B cell (primary cell): ENCODE results near the gene CEP120. TPM values are rescaled to one million over a fixed set of nuclear protein-coding genes. Genes with fewer than 3 reads are reported as not detected.

ENCODE experiments used
- ATAC-seq: fragments of 200-7000 bp; cut with Tn5 transposase; one replicate; pipeline ENCODE4 v1.10.0; 2021; ENCODE audit warnings: low read depth, mild to moderate bottlenecking, moderate number of reproducible peaks, moderate library complexity
- CTCF ChIA-PET: fragments of 350-600 bp; sonication (Branson Sonifier 250); formaldehyde crosslinking; loops from one replicate; lab custom pipeline; 2021; ENCODE audit warnings: antibody characterized with exemption, inconsistent platforms; lab: Charles Lee
- POLR2A ChIA-PET: fragments of 350-600 bp; sonication (Branson Sonifier 250); formaldehyde crosslinking; loops from one replicate; lab custom pipeline; 2021; ENCODE audit warnings: antibody characterized with exemption; lab: Charles Lee
- DNase-seq: peaks from one replicate; pipeline ENCODE4 v3.0.0; 2013
- H2AFZ ChIP-seq: 2 replicates; pipeline ENCODE4 v1.6.1; 2012; ENCODE audit warnings: mild to moderate bottlenecking, low read depth, low read length; ENCODE audit not compliant: insufficient read depth, poor library complexity, severe bottlenecking
- H3K27ac ChIP-seq, 2 donors: 1 replicate in 1 of 2; 2 replicates in 1 of 2; pipeline ENCODE4 v1.5.1; 2012 to 2013; ENCODE audit warnings: low read length in 2 of 2, mild to moderate bottlenecking in 2 of 2, moderate library complexity in 1 of 2
- H3K27me3 ChIP-seq, 4 experiments: fragments of 200-600 bp in 1 of 4; sonication (generic) in 1 of 4; replicated peaks in 1 of 4; 1 replicate in 2 of 4; 2 replicates in 2 of 4; pipeline versions ENCODE4 v1.6.1 to v1.7.0; 2013 to 2016; ENCODE audit warnings: low read length in 3 of 4, mild to moderate bottlenecking in 2 of 4, mixed read lengths in 1 of 4, moderate library complexity in 1 of 4; ENCODE audit not compliant: insufficient read depth in 4 of 4, control insufficient read depth in 3 of 4; ENCODE audit errors: control extremely low read depth in 1 of 4
- H3K36me3 ChIP-seq, 2 experiments: replicated peaks in 1 of 2; 1 replicate in 1 of 2; 2 replicates in 1 of 2; pipeline versions ENCODE4 v1.6.1 to v1.7.1; 2013; ENCODE audit warnings: low read length in 1 of 2; ENCODE audit not compliant: insufficient read depth in 2 of 2, control insufficient read depth in 1 of 2; ENCODE audit errors: control extremely low read depth in 1 of 2, extremely low read depth in 1 of 2
- H3K4me1 ChIP-seq, 2 donors: fragments of 200-600 bp in 1 of 2; sonication (generic) in 1 of 2; 1 replicate in 1 of 2; 2 replicates in 1 of 2; pipeline versions ENCODE4 v1.5.1 to v1.6.1; 2013 to 2017; ENCODE audit warnings: low read length in 2 of 2; ENCODE audit not compliant: control insufficient read depth in 2 of 2, insufficient read depth in 2 of 2
- H3K4me2 ChIP-seq: replicated peaks from 2 replicates; pipeline ENCODE3; 2012; ENCODE audit warnings: mild to moderate bottlenecking, low read depth, low read length; ENCODE audit not compliant: poor library complexity, severe bottlenecking
- H3K4me3 ChIP-seq, 5 experiments: fragments of 200-600 bp in 1 of 5; sonication (generic) in 1 of 5; 1 replicate in 3 of 5; 2 replicates in 2 of 5; pipeline versions ENCODE4 v1.5.1 to v1.7.0; 2011 to 2016; ENCODE audit warnings: low read length in 4 of 5, mild to moderate bottlenecking in 4 of 5, low read depth in 2 of 5, control low read depth in 1 of 5, moderate library complexity in 1 of 5; ENCODE audit not compliant: insufficient read depth in 1 of 5; ENCODE audit errors: control extremely low read depth in 1 of 5, extremely low read depth in 1 of 5
- H3K79me2 ChIP-seq: fragments of 200-600 bp; sonication (generic); one replicate; pipeline ENCODE4 v1.6.0; 2016; ENCODE audit warnings: low read length; ENCODE audit not compliant: control insufficient read depth, insufficient read depth
- H3K9ac ChIP-seq: fragments of 200-600 bp; sonication (generic); 2 replicates; pipeline ENCODE4 v1.6.1; 2017; ENCODE audit warnings: mild to moderate bottlenecking, low read length, moderate library complexity
- H3K9me3 ChIP-seq, 3 donors: one replicate each; pipeline versions ENCODE4 v1.6.1 to v1.7.1; 2013; ENCODE audit warnings: low read length in 2 of 3; ENCODE audit not compliant: control insufficient read depth in 2 of 3, insufficient read depth in 1 of 3; ENCODE audit errors: control extremely low read depth in 1 of 3
- H4K20me1 ChIP-seq: 2 replicates; pipeline ENCODE4 v1.6.0; 2012; ENCODE audit warnings: mild to moderate bottlenecking, low read length; ENCODE audit not compliant: insufficient read depth, control insufficient read depth, poor library complexity, severe bottlenecking
- H3K27ac Mint-ChIP-seq: one replicate; pipeline ENCODE4 v1.8.0; 2021; ENCODE audit warnings: mixed read lengths
- H3K27me3 Mint-ChIP-seq: one replicate; pipeline ENCODE4 v1.8.0; 2021; ENCODE audit warnings: mixed read lengths
- H3K4me1 Mint-ChIP-seq: one replicate; pipeline ENCODE4 v1.8.0; 2021; ENCODE audit warnings: mixed read lengths
- H3K4me3 Mint-ChIP-seq: one replicate; pipeline ENCODE4 v1.8.0; 2021; ENCODE audit warnings: mixed read lengths
- H3K9me3 Mint-ChIP-seq: one replicate; pipeline ENCODE4 v1.8.0; 2022; ENCODE audit warnings: mixed read lengths; ENCODE audit not compliant: insufficient read depth
- EZH2 ChIP-seq: IDR thresholded peaks from 2 replicates; pipeline ENCODE4 v1.6.1; 2012; ENCODE audit warnings: borderline replicate concordance, low read depth, mild to moderate bottlenecking, moderate library complexity, low read length; ENCODE audit not compliant: insufficient read depth, poor library complexity, severe bottlenecking
- WGBS: methylation state at CpG from one replicate; pipeline ENCODE4 v1.1.5; 2013; ENCODE audit warnings: missing lambda C conversion rate; ENCODE audit not compliant: insufficient coverage; 5-methylcytosine and 5-hydroxymethylcytosine counted together
- intact Hi-C: fragments of 100-400 bp; cut with micrococcal nuclease; formaldehyde crosslinking; loops from one replicate; pipeline ENCODE4 v1.10.0; 2022
- polyA plus RNA-seq: library from polyadenylated mRNA; depleted of rRNA; stranded (reverse); fragments of >200 nt; gene quantifications from 2 replicates; pipeline ENCODE4 v1.2.3, GENCODE V29; 2012
- total RNA-seq, 2 donors: library from RNA; stranded (reverse); fragments of 120-200 nt in 1 of 2; gene quantifications; 1 replicate in 1 of 2; 2 replicates in 1 of 2; pipeline versions ENCODE4 v1.2.3 to v1.2.4, GENCODE V29; 2013 to 2022
- TF ChIP-seq, protein P1 (sequence below): fragments of 200-600 bp; IDR thresholded peaks from one replicate; pipeline ENCODE4 v1.8.0; 2022; ENCODE audit warnings: antibody characterized with exemption, mild to moderate bottlenecking

CEP120 gene
- total and polyA plus RNA-seq, 2 donors (not counting 1 experiment from before 2014, with no cell fraction given): 15.7 to 89.7 TPM

GRCh38 chr5:123452401-123452800 is 29.2 kb upstream of the CEP120 start:
- Histone ChIP-seq H2AFZ (no peak overlapping the region), H3K27ac (no peak overlapping the region), H3K4me3 (no peak overlapping the region), H3K9me3 (no peaks in the 10 kb centered on the region), H3K9ac (no peak overlapping the region), H3K36me3 (no peaks in the 10 kb centered on the region), H3K4me2 (no peak overlapping the region), H3K4me1 (no peaks in the 10 kb centered on the region), H3K27me3 (no peaks in the 10 kb centered on the region), H4K20me1 (no peaks in the 10 kb centered on the region), H3K79me2 (no peaks in the 10 kb centered on the region)
- intact Hi-C loops: no loop called here
- DNase-seq (no peak), ATAC-seq (no peak)
- H3K4me3 Mint-ChIP-seq: no peak overlapping the region
- no peaks in the 10 kb centered on the region for H3K9me3 Mint-ChIP-seq
- no peaks in the 10 kb centered on the region for H3K27me3 Mint-ChIP-seq
- H3K4me1 Mint-ChIP-seq: peaks cover 21% of the 10 kb centered on the region
- CTCF ChIA-PET: interaction anchor here (0.6 to 1.2 kb wide), 2 partner anchors 55 to 757 kb away, joined by 3 to 6 read pairs; no protein-coding TSS in a partner anchor
- no peak overlapping the region for H3K27ac Mint-ChIP-seq
- no CpG with 5 or more reads among the region's 4 CpGs for WGBS
- POLR2A ChIA-PET: no interaction called here
- no peak for TF ChIP-seq EZH2
- TF ChIP-seq, protein P1, sequence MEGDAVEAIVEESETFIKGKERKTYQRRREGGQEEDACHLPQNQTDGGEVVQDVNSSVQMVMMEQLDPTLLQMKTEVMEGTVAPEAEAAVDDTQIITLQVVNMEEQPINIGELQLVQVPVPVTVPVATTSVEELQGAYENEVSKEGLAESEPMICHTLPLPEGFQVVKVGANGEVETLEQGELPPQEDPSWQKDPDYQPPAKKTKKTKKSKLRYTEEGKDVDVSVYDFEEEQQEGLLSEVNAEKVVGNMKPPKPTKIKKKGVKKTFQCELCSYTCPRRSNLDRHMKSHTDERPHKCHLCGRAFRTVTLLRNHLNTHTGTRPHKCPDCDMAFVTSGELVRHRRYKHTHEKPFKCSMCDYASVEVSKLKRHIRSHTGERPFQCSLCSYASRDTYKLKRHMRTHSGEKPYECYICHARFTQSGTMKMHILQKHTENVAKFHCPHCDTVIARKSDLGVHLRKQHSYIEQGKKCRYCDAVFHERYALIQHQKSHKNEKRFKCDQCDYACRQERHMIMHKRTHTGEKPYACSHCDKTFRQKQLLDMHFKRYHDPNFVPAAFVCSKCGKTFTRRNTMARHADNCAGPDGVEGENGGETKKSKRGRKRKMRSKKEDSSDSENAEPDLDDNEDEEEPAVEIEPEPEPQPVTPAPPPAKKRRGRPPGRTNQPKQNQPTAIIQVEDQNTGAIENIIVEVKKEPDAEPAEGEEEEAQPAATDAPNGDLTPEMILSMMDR: no peak

GRCh38 chr5:123451047-123451446 is 27.8 kb upstream of the CEP120 start:
- Histone ChIP-seq H3K27ac (no peak overlapping the region), H3K79me2 (no peaks in the 10 kb centered on the region), H2AFZ (no peak overlapping the region), H3K9ac (no peak overlapping the region), H3K4me2 (no peak overlapping the region), H3K4me1 (no peaks in the 10 kb centered on the region), H3K36me3 (no peaks in the 10 kb centered on the region), H3K4me3 (no peak overlapping the region), H3K27me3 (no peaks in the 10 kb centered on the region), H4K20me1 (no peaks in the 10 kb centered on the region), H3K9me3 (no peaks in the 10 kb centered on the region)
- Mint-ChIP-seq H3K9me3 (no peaks in the 10 kb centered on the region), H3K4me3 (no peak overlapping the region), H3K27ac (no peak overlapping the region), H3K4me1 (peaks cover 21% of the 10 kb centered on the region), H3K27me3 (no peaks in the 10 kb centered on the region)
- intact Hi-C loops: no loop called here
- ChIA-PET CTCF (interaction anchor here (1.2 kb wide), 1 partner anchor 27 kb away, joined by 5 read pairs; the partner anchor contains the start of gene CEP120), POLR2A (no interaction called here)
- DNase-seq: no peak
- no CpG with 5 or more reads among the region's 3 CpGs for WGBS
- TF ChIP-seq, protein P1: no peak
- no peak for TF ChIP-seq EZH2
- no peak for ATAC-seq
